ENCODE data around the gene RBX1.

- TF ChIP-seq, protein P1, sequence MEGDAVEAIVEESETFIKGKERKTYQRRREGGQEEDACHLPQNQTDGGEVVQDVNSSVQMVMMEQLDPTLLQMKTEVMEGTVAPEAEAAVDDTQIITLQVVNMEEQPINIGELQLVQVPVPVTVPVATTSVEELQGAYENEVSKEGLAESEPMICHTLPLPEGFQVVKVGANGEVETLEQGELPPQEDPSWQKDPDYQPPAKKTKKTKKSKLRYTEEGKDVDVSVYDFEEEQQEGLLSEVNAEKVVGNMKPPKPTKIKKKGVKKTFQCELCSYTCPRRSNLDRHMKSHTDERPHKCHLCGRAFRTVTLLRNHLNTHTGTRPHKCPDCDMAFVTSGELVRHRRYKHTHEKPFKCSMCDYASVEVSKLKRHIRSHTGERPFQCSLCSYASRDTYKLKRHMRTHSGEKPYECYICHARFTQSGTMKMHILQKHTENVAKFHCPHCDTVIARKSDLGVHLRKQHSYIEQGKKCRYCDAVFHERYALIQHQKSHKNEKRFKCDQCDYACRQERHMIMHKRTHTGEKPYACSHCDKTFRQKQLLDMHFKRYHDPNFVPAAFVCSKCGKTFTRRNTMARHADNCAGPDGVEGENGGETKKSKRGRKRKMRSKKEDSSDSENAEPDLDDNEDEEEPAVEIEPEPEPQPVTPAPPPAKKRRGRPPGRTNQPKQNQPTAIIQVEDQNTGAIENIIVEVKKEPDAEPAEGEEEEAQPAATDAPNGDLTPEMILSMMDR (conservative IDR thresholded peaks at IDR 0.05; ENCODE audit: low read depth, low read length): no peak
- TF ChIP-seq EZH2phosphoT487 (IDR thresholded peaks at IDR 0.05; ENCODE audit: borderline replicate concordance, low read length) (no peak), EZH2 (IDR thresholded peaks at IDR 0.05; ENCODE audit: low read length, unreplicated experiment) (no peak)
Observed at GRCh38 chr22:40928657-40929056, 22.5 kb upstream of the RBX1 start.

Measured in PC-3 (cell line).